Kidney epithelial cell (primary cell): ENCODE results near the gene TMEM185B. TPM values are rescaled to one million over a fixed set of nuclear protein-coding genes. Genes with fewer than 3 reads are reported as not detected.

Experiments used
- DNase-seq: peaks from one replicate; pipeline ENCODE4 v3.0.0-alpha.2; 2010; ENCODE audit warnings: low read depth
- H3K27me3 ChIP-seq: 2 replicates; pipeline ENCODE4 v1.6.0; 2011; ENCODE audit warnings: low read length; ENCODE audit not compliant: control insufficient read depth, insufficient read depth
- H3K36me3 ChIP-seq: 2 replicates; pipeline ENCODE4 v1.5.1; 2011; ENCODE audit warnings: low read length; ENCODE audit not compliant: control insufficient read depth, insufficient read depth
- H3K4me3 ChIP-seq: 2 replicates; pipeline ENCODE4 v1.5.1; 2011; ENCODE audit warnings: low read depth, mild to moderate bottlenecking, control low read depth, low read length
- CTCF ChIP-seq: IDR thresholded peaks from 2 replicates; pipeline ENCODE4 v1.5.1; 2011; ENCODE audit warnings: mild to moderate bottlenecking, moderate library complexity, low read length, control low read depth, inconsistent platforms; ENCODE audit not compliant: insufficient read depth, poor library complexity, severe bottlenecking
- total RNA-seq: library from RNA; depleted of rRNA; stranded (reverse); fragments of >200 nt; gene quantifications from 2 replicates; pipeline ENCODE4 v1.2.3, GENCODE V29; 2015

Gene TMEM185B
- total RNA-seq, 1 donor from 2014 or later: 45.2 TPM

GRCh38 chr2:120247851-120248250, 24.7 kb upstream of the TMEM185B start:
- no peak for DNase-seq
- Histone ChIP-seq H3K27me3 (no peaks in the 10 kb centered on the region), H3K4me3 (no peak overlapping the region), H3K36me3 (no peaks in the 10 kb centered on the region)
- no peak for TF ChIP-seq CTCF

- Histone ChIP-seq H3K36me3 (no peaks in the 10 kb centered on the region), H3K27me3 (no peaks in the 10 kb centered on the region), H3K4me3 (no peak overlapping the region)
- no peak for TF ChIP-seq CTCF
- no peak for DNase-seq
These were observed 23.5 kb upstream of the TMEM185B start for GRCh38 chr2:120246546-120247300.

GRCh38 chr2:120245520-120246332, 22.5 kb upstream of the TMEM185B start:
- Histone ChIP-seq H3K4me3 (no peak overlapping the region), H3K27me3 (no peaks in the 10 kb centered on the region), H3K36me3 (no peaks in the 10 kb centered on the region)
- no peak for DNase-seq
- TF ChIP-seq CTCF: no peak

- no peak overlapping the region for H3K4me3 ChIP-seq
- no peak for TF ChIP-seq CTCF
- no peak for DNase-seq
- no peaks in the 10 kb centered on the region for H3K36me3 ChIP-seq
- H3K27me3 ChIP-seq: no peaks in the 10 kb centered on the region
These were observed 21.7 kb upstream of the TMEM185B start for GRCh38 chr2:120244656-120245519.

GRCh38 chr2:120243875-120244553, 20.8 kb upstream of the TMEM185B start:
- Histone ChIP-seq H3K36me3 (no peaks in the 10 kb centered on the region), H3K4me3 (no peak overlapping the region), H3K27me3 (no peaks in the 10 kb centered on the region)
- DNase-seq: no peak
- TF ChIP-seq CTCF: no peak
